ENCODE data around the gene ZNF771.

DNA sequence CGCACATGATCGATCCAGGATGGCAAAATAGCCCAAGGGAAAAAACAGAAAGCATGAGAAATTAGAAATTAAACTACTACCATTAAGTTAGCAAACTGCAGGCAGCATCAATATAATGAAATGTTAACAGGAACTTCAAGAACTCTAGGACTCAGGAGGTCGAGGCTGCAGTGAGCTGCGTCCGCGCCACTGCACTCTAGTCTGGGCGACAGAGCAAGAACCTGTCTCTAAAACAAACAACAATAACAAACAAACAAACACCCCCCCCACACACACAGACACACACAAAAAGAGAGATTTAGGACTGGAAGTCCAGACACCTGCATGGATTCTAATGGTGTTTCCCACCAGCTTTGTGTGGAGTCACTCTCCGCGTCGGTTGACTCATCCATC, 38.8 kb downstream of the ZNF771 start:
- TF ChIP-seq, protein P1, sequence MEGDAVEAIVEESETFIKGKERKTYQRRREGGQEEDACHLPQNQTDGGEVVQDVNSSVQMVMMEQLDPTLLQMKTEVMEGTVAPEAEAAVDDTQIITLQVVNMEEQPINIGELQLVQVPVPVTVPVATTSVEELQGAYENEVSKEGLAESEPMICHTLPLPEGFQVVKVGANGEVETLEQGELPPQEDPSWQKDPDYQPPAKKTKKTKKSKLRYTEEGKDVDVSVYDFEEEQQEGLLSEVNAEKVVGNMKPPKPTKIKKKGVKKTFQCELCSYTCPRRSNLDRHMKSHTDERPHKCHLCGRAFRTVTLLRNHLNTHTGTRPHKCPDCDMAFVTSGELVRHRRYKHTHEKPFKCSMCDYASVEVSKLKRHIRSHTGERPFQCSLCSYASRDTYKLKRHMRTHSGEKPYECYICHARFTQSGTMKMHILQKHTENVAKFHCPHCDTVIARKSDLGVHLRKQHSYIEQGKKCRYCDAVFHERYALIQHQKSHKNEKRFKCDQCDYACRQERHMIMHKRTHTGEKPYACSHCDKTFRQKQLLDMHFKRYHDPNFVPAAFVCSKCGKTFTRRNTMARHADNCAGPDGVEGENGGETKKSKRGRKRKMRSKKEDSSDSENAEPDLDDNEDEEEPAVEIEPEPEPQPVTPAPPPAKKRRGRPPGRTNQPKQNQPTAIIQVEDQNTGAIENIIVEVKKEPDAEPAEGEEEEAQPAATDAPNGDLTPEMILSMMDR (IDR thresholded peaks at IDR 0.05), result no peak
- TF ChIP-seq POLR2A (IDR thresholded peaks at IDR 0.05), result no peak

Data from adrenal gland (tissue), 5 donors.